K562 (cell line): Measurements from ENCODE around the gene TMEM63A. TPM values are rescaled to one million over a fixed set of nuclear protein-coding genes. Genes with fewer than 3 reads are reported as not detected.
A peak's percentile ranks its signal among the peaks of the same experiment; 100 is the strongest.

Experiments
- ATAC-seq: fragments of 200-7000 bp; cut with Tn5 transposase; 3 replicates; pipeline ENCODE4 v1.9.1; 2020; ENCODE audit warnings: moderate library complexity
- BruUV-seq: library from RNA; stranded (reverse); fragments of 400-500 nt; replicated peaks from 2 replicates; lab custom pipeline; 2021; lab: Mats Ljungman, UMichigan
- CTCF ChIA-PET: fragments of 300-600 bp; formaldehyde crosslinking; extraction: SDS; loops from one replicate; lab custom pipeline; 2021; ENCODE audit warnings: low intra/inter-chr PET ratio; lab: Yijun Ruan, JAX
- POLR2A ChIA-PET: fragments of 300-600, 350-650 bp; sonication (Branson Sonifier 250); formaldehyde crosslinking; extraction: SDS; loops from one replicate; lab custom pipeline; 2021; ENCODE audit warnings: antibody characterized with exemption, inconsistent platforms; lab: Yijun Ruan, JAX
- DNase-seq, 4 experiments: peaks; one replicate each; pipeline versions ENCODE4 v3.0.0 to v3.0.0-alpha.2; 2011 to 2018; ENCODE audit warnings: low spot score in 3 of 4, mixed read lengths in 3 of 4; ENCODE audit errors: extremely low read depth in 1 of 4
- FAIRE-seq: peaks from 2 replicates; lab custom pipeline; 2011; peaks lifted over from hg19 to GRCh38; lab: Jason Lieb, UNC
- H2AFZ ChIP-seq: 2 replicates; pipeline ENCODE4 v1.6.0; 2011; ENCODE audit warnings: low read depth, low read length, control low read depth, inconsistent platforms
- H3K27ac ChIP-seq: fragments of 200-600 bp; 3 replicates; pipeline ENCODE4 v1.8.0; 2011; ENCODE audit warnings: low read depth, mild to moderate bottlenecking, control low read depth, inconsistent platforms, low read length, moderate library complexity, mixed read lengths; ENCODE audit errors: extremely low read depth
- H3K27me3 ChIP-seq, 2 experiments: fragments of 300-600 bp in 1 of 2; 2 replicates in 1 of 2; 3 replicates in 1 of 2; pipeline versions ENCODE4 v1.6.0 to v1.8.0; 2011; ENCODE audit warnings: inconsistent platforms in 2 of 2, low read length in 2 of 2, mild to moderate bottlenecking in 1 of 2, mixed read lengths in 1 of 2, moderate library complexity in 1 of 2; ENCODE audit not compliant: control insufficient read depth in 2 of 2, insufficient read depth in 2 of 2
- H3K36me3 ChIP-seq: fragments of 300-600 bp; 3 replicates; pipeline ENCODE4 v1.8.0; 2011; ENCODE audit warnings: mild to moderate bottlenecking, low read length, inconsistent platforms; ENCODE audit not compliant: control insufficient read depth, insufficient read depth
- H3K4me1 ChIP-seq, 2 experiments: fragments of 200-600 bp in 1 of 2; replicated peaks in 1 of 2; 2 replicates in 1 of 2; 3 replicates in 1 of 2; pipeline versions ENCODE4 v1.5.1 to v1.8.0; 2011; ENCODE audit warnings: inconsistent platforms in 2 of 2, low read length in 2 of 2, mild to moderate bottlenecking in 1 of 2, mixed read lengths in 1 of 2, moderate library complexity in 1 of 2; ENCODE audit not compliant: control insufficient read depth in 2 of 2, insufficient read depth in 2 of 2
- H3K4me2 ChIP-seq: 2 replicates; pipeline ENCODE4 v1.6.1; 2011; ENCODE audit warnings: low read length, control low read depth, inconsistent platforms, mixed read lengths; ENCODE audit not compliant: insufficient read depth
- H3K4me3 ChIP-seq: fragments of 200-600 bp; sonication (generic), shearing (Covaris generic); 2 replicates; pipeline ENCODE4 v1.5.1; 2016; ENCODE audit warnings: control low read depth, inconsistent platforms
- H3K79me2 ChIP-seq: fragments of 200-600 bp; 3 replicates; pipeline ENCODE4 v1.8.0; 2011; ENCODE audit warnings: low read length, inconsistent platforms; ENCODE audit not compliant: control insufficient read depth, insufficient read depth
- H3K9ac ChIP-seq, 2 experiments: 2 replicates each; pipeline versions ENCODE4 v1.6.0 to v1.6.1; 2011; ENCODE audit warnings: low read depth in 2 of 2, low read length in 2 of 2, control low read depth in 1 of 2, inconsistent platforms in 1 of 2, mild to moderate bottlenecking in 1 of 2, mixed read lengths in 1 of 2; ENCODE audit not compliant: insufficient read depth in 1 of 2
- H3K9me1 ChIP-seq: one replicate; pipeline ENCODE4 v1.6.0; 2011; ENCODE audit warnings: inconsistent platforms, mild to moderate bottlenecking, low read length, moderate library complexity; ENCODE audit not compliant: control insufficient read depth, insufficient read depth
- H3K9me3 ChIP-seq: replicated peaks from 2 replicates; pipeline ENCODE4 v1.5.1; 2011; ENCODE audit warnings: low read depth, low read length, inconsistent platforms; ENCODE audit not compliant: control insufficient read depth, insufficient read depth
- H4K20me1 ChIP-seq: replicated peaks from 2 replicates; pipeline ENCODE4 v1.6.1; 2011; ENCODE audit warnings: low read length, inconsistent platforms, mixed read lengths; ENCODE audit not compliant: control insufficient read depth, insufficient read depth
- ADNP ChIP-seq: fragments of 200-800 bp; sonication (Bioruptor generic); IDR thresholded peaks from 2 replicates; pipeline ENCODE4 v1.6.1; 2016; ENCODE audit warnings: missing genetic modification characterization, missing compliant biosample characterization
- BCOR ChIP-seq: fragments of 450-650 bp; IDR thresholded peaks from 2 replicates; pipeline ENCODE4 v1.6.1; 2016
- CBFA2T3 ChIP-seq: fragments of 450-650 bp; IDR thresholded peaks from 2 replicates; pipeline ENCODE4 v1.6.1; 2017
- CBX1 ChIP-seq: sonication (generic); IDR thresholded peaks from 2 replicates; pipeline ENCODE4 v1.6.1; 2016; ENCODE audit warnings: antibody characterized with exemption, low read depth, mild to moderate bottlenecking
- KDM1A ChIP-seq, 2 experiments: fragments of 450-650 bp; IDR thresholded peaks; 2 replicates each; pipeline ENCODE4 v1.6.1; 2016; ENCODE audit warnings: mild to moderate bottlenecking in 2 of 2
- MTA3 ChIP-seq: fragments of 450-650 bp; formaldehyde crosslinking; IDR thresholded peaks from 2 replicates; pipeline ENCODE4 v1.6.1; 2017; ENCODE audit warnings: mild to moderate bottlenecking, borderline replicate concordance
- RBM25 ChIP-seq: fragments of 200-400 bp; formaldehyde crosslinking; IDR thresholded peaks from 2 replicates; pipeline ENCODE4 v1.6.1; 2018; ENCODE audit warnings: low read length, low read depth, moderate library complexity; ENCODE audit not compliant: severe bottlenecking
- SMARCA5 ChIP-seq: fragments of 450-650 bp; IDR thresholded peaks from 2 replicates; pipeline ENCODE4 v1.6.1; 2016
- STAT6 ChIP-seq: sonication (generic); formaldehyde crosslinking; IDR thresholded peaks from 2 replicates; pipeline ENCODE4 v1.8.1; 2023; ENCODE audit warnings: mild to moderate bottlenecking, missing genetic modification reagents
- TSHZ1 ChIP-seq: fragments of 250-450 bp; sonication (Bioruptor Pico); IDR thresholded peaks from 2 replicates; pipeline ENCODE4 v1.4.0; 2020; ENCODE audit warnings: mild to moderate bottlenecking, moderate library complexity
- ZNF324 ChIP-seq: fragments of 250-450 bp; sonication (Bioruptor Pico); IDR thresholded peaks from 2 replicates; pipeline ENCODE4 v1.4.0; 2020; ENCODE audit warnings: mild to moderate bottlenecking
- WGBS: fragments of 100-300 bp; shearing (Covaris generic); methylation state at CpG from one replicate; pipeline ENCODE4 v1.1.6; 2016; ENCODE audit warnings: low coverage, mixed read lengths; ENCODE audit not compliant: insufficient coverage; ENCODE audit errors: missing lambda C conversion rate; 5-methylcytosine and 5-hydroxymethylcytosine counted together
- in situ Hi-C: fragments of 300-500 bp; cut with MboI; formaldehyde crosslinking; loops from 4 replicates; pipeline ENCODE4 v1.15.0; 2018; ENCODE audit warnings: inconsistent platforms, mixed read lengths
- intact Hi-C: fragments of 100-400 bp; cut with micrococcal nuclease; formaldehyde crosslinking; loops from 2 replicates; pipeline ENCODE4 v1.14.2; 2022
- polyA plus RNA-seq, 8 experiments: library from polyadenylated mRNA; depleted of rRNA in 4 of 8; stranded (reverse) in 5 of 8; unstranded in 3 of 8; fragments of >200 nt; fragmentation: Nextera tagmentation in 2 of 8; fragmentation: Illumina TruSeq in 1 of 8; extraction: Ambion mirVana in 2 of 8; extraction: Trizol in 1 of 8; gene quantifications; 2 replicates each; pipeline versions ENCODE4 v1.2.1 to v1.2.3, GENCODE V29; 2011 to 2014; ENCODE audit warnings: inconsistent platforms in 1 of 8, missing spikeins in 1 of 8
- total RNA-seq, 7 experiments: library from RNA; depleted of rRNA in 6 of 7; stranded (reverse); fragments of >200 nt in 6 of 7; fragmentation: Illumina TruSeq in 2 of 7; extraction: Trizol in 2 of 7; gene quantifications; 2 replicates each; pipeline versions ENCODE4 v1.2.1 to v1.2.3, GENCODE V29; 2011 to 2021; ENCODE audit warnings: low replicate concordance in 1 of 7

The TMEM63A gene
- total and polyA plus RNA-seq, 9 of the 15 experiments (the other 6 are each of a cell fraction or from before 2014, with no cell fraction given): 2.0 to 54.6 (median 17.5) TPM

DNA sequence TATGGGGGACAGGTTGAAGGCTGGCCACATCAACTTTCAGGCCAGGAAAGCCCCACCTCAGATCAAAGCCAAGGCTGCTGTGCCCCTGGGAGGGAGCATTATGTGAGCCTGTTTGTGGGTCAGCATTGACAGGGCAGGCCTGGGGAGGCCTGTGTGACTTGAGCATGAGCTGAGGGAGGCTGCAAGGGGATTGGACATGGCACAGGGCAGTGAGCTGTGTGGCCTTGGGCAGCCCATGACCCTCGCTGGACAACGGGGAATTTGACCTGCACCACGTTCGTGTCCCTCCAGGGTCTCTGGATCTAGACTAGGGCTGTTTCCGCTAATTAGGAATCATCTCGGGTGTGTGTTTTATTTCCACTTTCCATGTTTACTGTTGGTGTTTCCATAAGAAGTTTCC is 24.3 kb upstream of the TMEM63A start (continued):
- TF ChIP-seq MTA3 (no peak), ADNP (tag) (no peak)

GRCh38 chr1:225903623-225904022 is 21.4 kb upstream of the TMEM63A start:
- no peak for DNase-seq
- ChIA-PET POLR2A (interaction anchor here (3.3 kb wide), 1 partner anchor 21 kb away, joined by 10 read pairs; the partner anchor contains the start of gene TMEM63A), CTCF (no interaction called here)
- Histone ChIP-seq H3K9me1 (no peaks in the 10 kb centered on the region), H4K20me1 (no peaks in the 10 kb centered on the region), H3K4me3 (no peak overlapping the region), H3K9ac (no peak overlapping the region), H3K9me3 (no peaks in the 10 kb centered on the region), H3K4me2 (no peak overlapping the region), H2AFZ (no peak overlapping the region), H3K36me3 (no peaks in the 10 kb centered on the region), H3K27ac (no peak overlapping the region), H3K27me3 (no peaks in the 10 kb centered on the region), H3K4me1 (peaks cover 9% of the 10 kb centered on the region in 2 experiments; a peak in 4 of 5 replicates), H3K79me2 (no peaks in the 10 kb centered on the region)
- no peak for ATAC-seq
- BruUV-seq: no TSS peak
- intact Hi-C loops (no loop called here), in situ Hi-C loops (no loop called here)
- WGBS: 16% methylated on average over 4 of the region's 4 CpGs
- FAIRE-seq: no peak
- peak; percentile 40 to 56; a peak in 2 of 4 replicates for TF ChIP-seq KDM1A (IDR thresholded peaks at IDR 0.05)
- no peak for TF ChIP-seq STAT6 (CRISPR knock-in tag)
- TF ChIP-seq SMARCA5: 0 out of 2 replicates have a peak, but pooled peaks have one; percentile 50
- peak; percentile 73 for TF ChIP-seq BCOR
- TF ChIP-seq ZNF324 (CRISPR knock-in tag): no peak
- TF ChIP-seq TSHZ1 (CRISPR knock-in tag): no peak
- TF ChIP-seq CBX1: peak; percentile 39; the same call in 1 of the 2 replicates
- TF ChIP-seq ADNP (tag): peak; percentile 52; the same call in 1 of the 2 replicates
- TF ChIP-seq RBM25: peak; percentile 86
- 0 out of 2 replicates have a peak, but pooled peaks have one; percentile 23 for TF ChIP-seq CBFA2T3
